ENCODE results near the gene ERC1. TPM values are rescaled to one million over a fixed set of nuclear protein-coding genes. Genes with fewer than 3 reads are reported as not detected.

The ERC1 gene
- total and polyA plus RNA-seq, 2 of the 4 experiments (the other 2 are of a cell fraction): 11.6 to 25.6 TPM

- Histone ChIP-seq H3K9me3 (ENCODE audit: control insufficient read depth, insufficient read depth, low read length) (no peaks in the 10 kb centered on the region), H2AK5ac (ENCODE audit: low read depth, low read length) (no peak overlapping the region), H3K9ac (ENCODE audit: low read depth, low read length) (no peak overlapping the region), H3K79me1 (ENCODE audit: low read depth in 1 of 2, low read length in 2 of 2) (peaks cover 0 to 5% of the 10 kb centered on the region in 2 experiments; a peak in 1 of 4 replicates), H2BK20ac (ENCODE audit: low read depth, low read length) (no peak overlapping the region), H3K14ac (replicated peaks; ENCODE audit: low read depth, low read length) (no peak overlapping the region), H3K27ac (ENCODE audit: insufficient read depth, low read length) (no peak overlapping the region), H3K4me3 (ENCODE audit: insufficient read depth, low read depth, low read length) (no peak overlapping the region), H4K91ac (ENCODE audit: insufficient read depth, low read depth, low read length) (no peak overlapping the region), H3K4me1 (ENCODE audit: control insufficient read depth, insufficient read depth, low read length) (peaks cover 9% of the 10 kb centered on the region), H2AK9ac (replicated peaks; ENCODE audit: low read depth, low read length, poor library complexity) (no peak overlapping the region), H4K5ac (ENCODE audit: low read depth, low read length) (no peak overlapping the region), H3K4me2 (ENCODE audit: low read depth, low read length) (no peak overlapping the region), H3K18ac (ENCODE audit: low read depth, low read length) (no peak overlapping the region), H2BK15ac (ENCODE audit: low read depth, low read length) (no peak overlapping the region), H4K20me1 (ENCODE audit: insufficient read depth, low read length) (no peaks in the 10 kb centered on the region), H3K23ac (ENCODE audit: low read depth, low read length) (no peak overlapping the region), H3K4ac (ENCODE audit: low read depth, low read length) (no peak overlapping the region), H2BK5ac (ENCODE audit: low read depth, low read length, poor library complexity, severe bottlenecking) (no peak overlapping the region), H3K36me3 (ENCODE audit: control insufficient read depth, insufficient read depth, low read length) (no peaks in the 10 kb centered on the region), H3K9me1 (ENCODE audit: insufficient read depth, low read length) (peaks cover 9% of the 10 kb centered on the region; the same call in 1 of the 2 replicates), H4K8ac (ENCODE audit: low read depth in 2 of 2, low read length in 2 of 2) (no peak overlapping the region), H2BK120ac (ENCODE audit: low read depth, low read length) (no peak overlapping the region), H3K27me3 (ENCODE audit: control insufficient read depth, insufficient read depth, low read length) (no peaks in the 10 kb centered on the region), H3K56ac (ENCODE audit: extremely low read depth, insufficient read depth, low read length) (no peak overlapping the region), H2AFZ (replicated peaks; ENCODE audit: low read length, poor library complexity) (no peak overlapping the region)
- dilution Hi-C loops (cut with HindIII; ENCODE audit: low sequenced_read_pairs, unreplicated experiment) (no loop called here), in situ Hi-C loops (cut with MboI; ENCODE audit: low sequenced_read_pairs) (no loop called here), intact Hi-C loops (cut with micrococcal nuclease) (no loop called here)
- CTCF ChIA-PET: interaction anchor here (0.6 kb wide), 1 partner anchor 140 kb away, joined by 3 read pairs; no protein-coding TSS in a partner anchor
- no TSS peak for BruUV-seq (replicated peaks)
- POLR2A ChIA-PET (ENCODE audit: unreplicated experiment): no interaction called here
- TF ChIP-seq CTCF (conservative IDR thresholded peaks at IDR 0.05; ENCODE audit: low read depth, low read length) (no peak), CEBPB (IDR thresholded peaks at IDR 0.05; ENCODE audit: low read depth, low read length) (no peak), RAD21 (IDR thresholded peaks at IDR 0.05; ENCODE audit: low read length) (no peak), RFX5 (IDR thresholded peaks at IDR 0.05; ENCODE audit: low read depth, low read length) (no peak), ELK1 (IDR thresholded peaks at IDR 0.05; ENCODE audit: borderline replicate concordance, low read depth, low read length) (no peak), USF2 (IDR thresholded peaks at IDR 0.05; ENCODE audit: low read depth, low read length) (no peak), MAZ (IDR thresholded peaks at IDR 0.05; ENCODE audit: borderline replicate concordance, low read depth, low read length) (no peak), BHLHE40 (IDR thresholded peaks at IDR 0.05; ENCODE audit: low read depth, low read length) (no peak), RCOR1 (IDR thresholded peaks at IDR 0.05; ENCODE audit: insufficient replicate concordance, low read length) (no peak), POLR2A (IDR thresholded peaks at IDR 0.05; ENCODE audit: low read depth, low read length) (no peak), CHD1 (IDR thresholded peaks at IDR 0.05; ENCODE audit: low read depth, low read length) (no peak), MXI1 (IDR thresholded peaks at IDR 0.05; ENCODE audit: borderline replicate concordance, low read depth, low read length) (no peak), FOS (IDR thresholded peaks at IDR 0.05; ENCODE audit: low read depth, low read length) (no peak), MAFK (IDR thresholded peaks at IDR 0.05; ENCODE audit: low read depth, low read length) (no peak), NFE2L2 (IDR thresholded peaks at IDR 0.05; ENCODE audit: low read depth, low read length) (no peak), SMC3 (IDR thresholded peaks at IDR 0.05; ENCODE audit: low read depth, low read length) (no peak)
- DNase-seq (no peak), ATAC-seq (ENCODE audit: low read depth) (no peak)
- WGBS, 2 experiments (ENCODE audit: extremely low coverage in 2 of 2, insufficient read length in 1 of 2): no CpG with 5 or more reads among the region's 3 CpGs
Observed at GRCh38 chr12:1439687-1440086, 448.7 kb downstream of the ERC1 start.
